Measurements from ENCODE around the gene SLC12A7.

The SLC12A7 gene

DNA sequence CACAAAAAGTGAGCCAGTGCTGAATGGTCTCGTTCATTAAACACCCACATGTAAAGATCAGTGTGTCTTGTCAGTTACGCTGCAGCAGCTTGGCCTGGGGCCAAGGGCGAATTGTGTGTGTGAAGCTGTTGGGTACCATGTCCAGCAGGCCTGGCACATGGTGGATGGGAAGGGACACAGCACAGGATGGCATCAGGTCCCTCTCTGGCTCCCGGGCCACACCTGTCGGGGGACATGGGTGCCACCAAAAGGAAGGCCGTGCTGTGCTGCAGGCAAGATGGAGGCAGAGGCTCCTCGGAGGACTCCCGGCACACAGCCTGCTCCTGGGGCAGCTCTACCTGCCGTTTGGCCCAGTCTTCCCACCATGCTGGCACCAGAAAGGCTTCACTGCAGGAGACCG, 71.3 kb downstream of the SLC12A7 start:
- TF ChIP-seq, protein P1, sequence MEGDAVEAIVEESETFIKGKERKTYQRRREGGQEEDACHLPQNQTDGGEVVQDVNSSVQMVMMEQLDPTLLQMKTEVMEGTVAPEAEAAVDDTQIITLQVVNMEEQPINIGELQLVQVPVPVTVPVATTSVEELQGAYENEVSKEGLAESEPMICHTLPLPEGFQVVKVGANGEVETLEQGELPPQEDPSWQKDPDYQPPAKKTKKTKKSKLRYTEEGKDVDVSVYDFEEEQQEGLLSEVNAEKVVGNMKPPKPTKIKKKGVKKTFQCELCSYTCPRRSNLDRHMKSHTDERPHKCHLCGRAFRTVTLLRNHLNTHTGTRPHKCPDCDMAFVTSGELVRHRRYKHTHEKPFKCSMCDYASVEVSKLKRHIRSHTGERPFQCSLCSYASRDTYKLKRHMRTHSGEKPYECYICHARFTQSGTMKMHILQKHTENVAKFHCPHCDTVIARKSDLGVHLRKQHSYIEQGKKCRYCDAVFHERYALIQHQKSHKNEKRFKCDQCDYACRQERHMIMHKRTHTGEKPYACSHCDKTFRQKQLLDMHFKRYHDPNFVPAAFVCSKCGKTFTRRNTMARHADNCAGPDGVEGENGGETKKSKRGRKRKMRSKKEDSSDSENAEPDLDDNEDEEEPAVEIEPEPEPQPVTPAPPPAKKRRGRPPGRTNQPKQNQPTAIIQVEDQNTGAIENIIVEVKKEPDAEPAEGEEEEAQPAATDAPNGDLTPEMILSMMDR (IDR thresholded peaks at IDR 0.05; ENCODE audit: insufficient read depth, low read depth, low read length, missing control alignments): no peak
- no peak overlapping the region for H3K4me3 ChIP-seq (ENCODE audit: low read length)
- no peak for DNase-seq (ENCODE audit: low read depth)

DNA sequence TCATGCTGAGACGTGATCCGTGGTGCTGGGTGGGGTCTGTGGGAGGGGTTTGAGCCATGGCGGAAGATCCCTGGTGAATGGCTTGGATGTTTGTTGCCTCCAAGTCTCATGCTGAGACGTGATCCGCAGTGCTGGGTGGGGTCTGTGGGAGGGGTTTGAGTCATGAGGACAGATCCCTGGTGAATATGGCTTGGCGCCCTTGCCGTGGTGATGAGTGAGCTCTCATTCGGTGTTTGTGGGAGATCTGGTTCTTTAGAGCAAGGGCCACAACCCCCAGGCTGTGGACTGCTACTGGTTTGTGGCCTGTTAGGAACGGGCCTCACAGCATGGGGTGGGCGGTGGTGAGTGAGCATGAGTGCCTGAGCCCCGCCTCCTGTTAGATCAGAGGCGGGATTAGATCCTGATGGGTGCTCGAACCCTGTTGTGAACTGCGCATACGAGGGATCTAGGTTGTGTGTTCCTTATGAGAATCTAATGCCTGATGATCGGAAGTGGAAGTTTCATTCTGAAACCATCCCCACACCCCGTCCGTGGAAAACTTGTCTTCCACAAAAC, 72.1 kb downstream of the SLC12A7 start:
- no peak overlapping the region for H3K4me3 ChIP-seq (ENCODE audit: low read length)
- TF ChIP-seq, protein P1 (IDR thresholded peaks at IDR 0.05; ENCODE audit: insufficient read depth, low read depth, low read length, missing control alignments): no peak
- DNase-seq (ENCODE audit: low read depth): no peak

DNA sequence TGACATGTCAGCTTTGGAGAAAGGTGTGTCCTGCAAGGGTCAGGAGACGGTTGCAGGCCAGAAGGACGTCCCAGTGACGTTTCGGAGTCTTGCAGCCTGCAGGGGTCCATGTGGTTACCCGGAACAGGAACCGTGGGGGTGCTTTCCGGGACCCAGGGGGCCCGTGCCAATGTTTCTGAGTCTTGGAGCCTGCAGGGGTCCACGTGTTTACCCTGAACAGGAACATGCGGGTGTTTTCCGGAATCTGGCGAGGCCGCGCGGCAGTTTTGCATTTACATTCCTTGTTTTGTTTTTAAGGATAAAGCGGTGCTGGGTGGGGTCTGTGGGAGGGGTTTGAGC, 72.7 kb downstream of the SLC12A7 start:
- H3K4me3 ChIP-seq (ENCODE audit: low read length): no peak overlapping the region
- DNase-seq (ENCODE audit: low read depth): no peak
- TF ChIP-seq, protein P1 (IDR thresholded peaks at IDR 0.05; ENCODE audit: insufficient read depth, low read depth, low read length, missing control alignments): no peak

DNA sequence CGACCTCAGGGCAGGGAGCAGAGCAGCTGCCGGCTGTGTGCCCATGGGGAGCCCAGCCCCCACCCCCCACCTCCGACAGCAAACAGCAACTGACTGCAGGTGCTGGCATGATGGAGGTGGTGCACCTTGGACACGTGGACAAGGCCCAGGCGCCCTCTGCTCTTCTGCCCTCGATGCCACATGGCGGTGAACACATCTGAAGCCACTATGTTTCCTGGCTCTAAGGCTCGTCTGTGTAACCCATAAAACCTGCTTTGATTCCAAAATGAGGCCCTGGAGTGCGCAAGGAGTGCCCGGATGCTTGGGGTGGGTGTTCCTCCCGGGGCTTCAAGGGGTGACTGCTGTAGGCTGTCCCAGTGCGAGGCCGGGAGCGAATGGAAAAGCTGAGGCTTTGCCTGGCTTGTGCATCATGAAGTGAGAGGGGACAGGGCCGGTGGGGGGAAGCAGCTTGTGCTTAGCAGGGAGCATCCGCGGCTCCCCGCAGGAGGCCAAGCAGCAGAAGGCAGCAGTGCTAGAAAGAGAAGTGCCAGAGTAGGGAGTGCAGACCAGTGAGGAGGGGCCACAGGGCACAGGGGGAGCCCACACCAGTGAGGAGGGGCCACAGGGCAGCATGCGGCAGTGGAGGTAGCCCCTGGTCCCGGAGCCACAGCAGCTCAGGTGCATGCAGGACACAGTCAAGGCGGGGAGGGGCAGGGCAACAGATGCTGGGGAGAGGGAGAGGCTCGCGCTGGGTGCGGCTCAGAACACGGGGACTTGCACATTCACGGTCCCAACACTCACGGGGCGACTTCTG, 73.2 kb downstream of the SLC12A7 start:
- DNase-seq (ENCODE audit: low read depth): no peak

DNA sequence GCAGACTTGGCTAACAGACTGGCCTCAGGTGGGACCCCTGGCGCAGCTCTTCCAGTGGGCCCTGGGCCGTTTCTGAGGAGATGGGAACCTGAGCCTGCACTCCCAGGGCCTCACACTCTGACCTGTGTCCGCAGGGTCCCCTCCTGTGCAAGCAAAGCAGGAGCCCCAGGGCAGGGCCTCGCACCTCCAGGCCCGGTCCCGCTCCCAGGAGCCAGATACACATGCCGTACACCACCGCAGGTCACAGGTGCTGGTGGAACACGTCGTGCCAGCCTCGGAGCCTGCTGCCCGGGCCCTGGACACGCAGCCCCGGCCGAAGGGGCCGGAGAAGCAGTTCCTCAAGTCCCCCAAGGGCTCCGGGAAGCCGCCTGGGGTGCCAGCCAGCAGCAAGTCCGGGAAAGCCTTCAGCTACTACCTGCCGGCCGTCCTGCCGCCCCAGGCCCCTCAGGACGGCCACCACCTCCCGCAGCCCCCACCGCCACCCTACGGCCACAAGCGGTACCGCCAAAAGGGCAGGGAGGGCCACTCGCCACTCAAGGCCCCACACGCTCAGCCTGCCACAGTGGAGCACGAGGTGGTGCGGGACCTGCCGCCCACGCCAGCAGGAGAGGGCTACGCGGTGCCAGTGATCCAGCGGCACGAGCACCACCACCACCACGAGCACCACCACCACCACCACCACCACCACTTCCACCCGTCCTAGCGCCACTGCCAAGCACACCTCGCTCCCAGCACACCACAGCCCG, 74.0 kb downstream of the SLC12A7 start:
- no peak overlapping the region for H3K4me3 ChIP-seq (ENCODE audit: low read length)
- TF ChIP-seq, protein P1 (IDR thresholded peaks at IDR 0.05; ENCODE audit: insufficient read depth, low read depth, low read length, missing control alignments): no peak
- no peak for DNase-seq (ENCODE audit: low read depth)

More for the DNA sequence above, 73.2 kb downstream of the SLC12A7 start:
- TF ChIP-seq, protein P1 (IDR thresholded peaks at IDR 0.05; ENCODE audit: insufficient read depth, low read depth, low read length, missing control alignments): no peak
- no peak overlapping the region for H3K4me3 ChIP-seq (ENCODE audit: low read length)

DNA sequence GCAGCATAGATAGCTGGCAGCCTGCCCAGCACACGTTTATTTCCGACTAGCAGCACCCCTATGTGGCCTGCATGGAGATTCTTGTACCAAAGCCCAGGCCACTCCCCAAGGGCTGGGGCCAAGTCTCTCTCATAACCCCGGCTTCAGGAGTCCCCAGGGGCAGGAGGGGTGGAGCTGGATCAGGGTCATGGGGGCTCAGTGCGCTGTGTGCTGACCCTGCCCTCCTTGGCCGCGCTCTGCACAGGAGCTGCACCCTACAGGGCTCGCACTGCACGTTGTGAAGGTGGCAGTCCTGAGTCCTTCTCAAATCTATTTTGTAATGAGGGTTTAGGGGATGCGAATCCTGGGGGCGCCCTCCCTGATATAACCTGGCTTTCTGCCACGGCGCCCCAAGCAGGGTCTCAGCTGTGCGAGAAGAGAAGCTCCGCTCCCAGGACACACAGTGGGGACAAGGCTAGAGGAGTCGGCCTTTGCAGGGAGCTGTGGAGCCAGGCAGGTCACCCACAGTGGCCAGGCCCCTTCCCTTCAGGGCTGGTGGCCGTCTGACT, 74.7 kb downstream of the SLC12A7 start:
- TF ChIP-seq, protein P1 (IDR thresholded peaks at IDR 0.05; ENCODE audit: insufficient read depth, low read depth, low read length, missing control alignments): no peak
- DNase-seq (ENCODE audit: low read depth): no peak
- no peak overlapping the region for H3K4me3 ChIP-seq (ENCODE audit: low read length)
